HepG2 (cell line): ENCODE measurements around the gene TMPRSS7. TPM values are rescaled to one million over a fixed set of nuclear protein-coding genes. Genes with fewer than 3 reads are reported as not detected.

Experiments used
- ATF6 ChIP-seq: sonication (generic); formaldehyde crosslinking; conservative IDR thresholded peaks from 2 replicates; pipeline ENCODE4 v1.4.0; 2020; ENCODE audit warnings: missing genetic modification reagents
- CENPT ChIP-seq: sonication (generic); formaldehyde crosslinking; IDR thresholded peaks from 2 replicates; pipeline ENCODE4 v1.8.0; 2022; ENCODE audit warnings: low read depth, mild to moderate bottlenecking, moderate library complexity, missing genetic modification reagents
- TRIM22 ChIP-seq: fragments of 450-650 bp; IDR thresholded peaks from 2 replicates; pipeline ENCODE4 v1.6.1; 2017
- ZNF232 ChIP-seq: sonication (generic); formaldehyde crosslinking; IDR thresholded peaks from 2 replicates; pipeline ENCODE4 v1.4.0; 2020; ENCODE audit warnings: missing genetic modification reagents, borderline replicate concordance
- polyA plus RNA-seq, 8 experiments: library from polyadenylated mRNA; depleted of rRNA in 3 of 8; stranded (reverse) in 7 of 8; unstranded in 1 of 8; fragments of >200 nt; fragmentation: Illumina TruSeq in 4 of 8; extraction: Trizol in 4 of 8; gene quantifications; 2 replicates each; pipeline versions ENCODE4 v1.2.1 to v1.2.3, GENCODE V29; 2011 to 2016; ENCODE audit warnings: low read depth in 4 of 8, missing spikeins in 1 of 8, mixed read lengths in 1 of 8; ENCODE audit not compliant: insufficient read depth in 1 of 8
- total RNA-seq, 5 experiments: library from RNA; depleted of rRNA; stranded (reverse); fragments of >200 nt; fragmentation: Illumina TruSeq; extraction: Trizol; gene quantifications; 2 replicates each; pipeline ENCODE4 v1.2.3, GENCODE V29; 2016; ENCODE audit warnings: low read depth in 1 of 5
- TF ChIP-seq, protein P1 (sequence below), 2 experiments: sonication (generic) in 1 of 2; formaldehyde crosslinking in 1 of 2; IDR thresholded peaks; 2 replicates each; pipeline versions ENCODE4 v1.4.0 to v1.6.1; 2018 to 2020; ENCODE audit warnings: missing genetic modification reagents in 2 of 2, borderline replicate concordance in 1 of 2, low read depth in 1 of 2, mild to moderate bottlenecking in 1 of 2, missing biosample characterization in 1 of 2
- TF ChIP-seq, protein P2 (sequence below): sonication (generic); formaldehyde crosslinking; IDR thresholded peaks from 2 replicates; pipeline ENCODE4 v1.4.0; 2020; ENCODE audit warnings: missing genetic modification reagents

The TMPRSS7 gene
- total and polyA plus RNA-seq, 2 of the 13 experiments (the other 11 are each of a cell fraction or from before 2014, with no cell fraction given): not detected

DNA sequence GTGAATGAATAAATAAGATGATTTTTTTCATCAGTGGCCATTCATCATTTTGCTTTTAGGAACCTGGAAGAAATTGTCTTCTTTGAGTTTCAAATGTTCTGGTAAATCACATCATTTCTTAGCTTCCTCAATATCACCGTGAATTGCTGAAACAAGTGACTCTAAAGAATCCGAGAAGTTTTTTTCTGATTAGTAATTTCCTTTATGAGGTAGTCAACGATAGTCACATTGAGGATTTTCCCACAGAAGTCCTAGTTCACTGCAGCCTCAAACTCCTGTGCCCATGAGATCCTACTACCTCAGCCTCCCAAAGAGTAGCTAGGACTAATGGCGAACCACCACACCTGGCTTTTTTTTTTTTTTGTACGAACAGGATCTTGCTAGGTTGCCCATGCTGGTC is 3.6 kb upstream of the TMPRSS7 start (continued):
- TF ChIP-seq, protein P1, sequence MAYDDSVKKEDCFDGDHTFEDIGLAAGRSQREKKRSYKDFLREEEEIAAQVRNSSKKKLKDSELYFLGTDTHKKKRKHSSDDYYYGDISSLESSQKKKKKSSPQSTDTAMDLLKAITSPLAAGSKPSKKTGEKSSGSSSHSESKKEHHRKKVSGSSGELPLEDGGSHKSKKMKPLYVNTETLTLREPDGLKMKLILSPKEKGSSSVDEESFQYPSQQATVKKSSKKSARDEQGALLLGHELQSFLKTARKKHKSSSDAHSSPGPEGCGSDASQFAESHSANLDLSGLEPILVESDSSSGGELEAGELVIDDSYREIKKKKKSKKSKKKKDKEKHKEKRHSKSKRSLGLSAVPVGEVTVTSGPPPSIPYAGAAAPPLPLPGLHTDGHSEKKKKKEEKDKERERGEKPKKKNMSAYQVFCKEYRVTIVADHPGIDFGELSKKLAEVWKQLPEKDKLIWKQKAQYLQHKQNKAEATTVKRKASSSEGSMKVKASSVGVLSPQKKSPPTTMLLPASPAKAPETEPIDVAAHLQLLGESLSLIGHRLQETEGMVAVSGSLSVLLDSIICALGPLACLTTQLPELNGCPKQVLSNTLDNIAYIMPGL (CRISPR knock-in tag; IDR thresholded peaks at IDR 0.05; ENCODE audit: borderline replicate concordance in 1 of 2, low read depth in 1 of 2): no peak
- TF ChIP-seq ZNF232 (CRISPR knock-in tag) (no peak), ATF6 (CRISPR knock-in tag) (no peak), TRIM22 (no peak), CENPT (CRISPR knock-in tag) (no peak)
- TF ChIP-seq, protein P2, sequence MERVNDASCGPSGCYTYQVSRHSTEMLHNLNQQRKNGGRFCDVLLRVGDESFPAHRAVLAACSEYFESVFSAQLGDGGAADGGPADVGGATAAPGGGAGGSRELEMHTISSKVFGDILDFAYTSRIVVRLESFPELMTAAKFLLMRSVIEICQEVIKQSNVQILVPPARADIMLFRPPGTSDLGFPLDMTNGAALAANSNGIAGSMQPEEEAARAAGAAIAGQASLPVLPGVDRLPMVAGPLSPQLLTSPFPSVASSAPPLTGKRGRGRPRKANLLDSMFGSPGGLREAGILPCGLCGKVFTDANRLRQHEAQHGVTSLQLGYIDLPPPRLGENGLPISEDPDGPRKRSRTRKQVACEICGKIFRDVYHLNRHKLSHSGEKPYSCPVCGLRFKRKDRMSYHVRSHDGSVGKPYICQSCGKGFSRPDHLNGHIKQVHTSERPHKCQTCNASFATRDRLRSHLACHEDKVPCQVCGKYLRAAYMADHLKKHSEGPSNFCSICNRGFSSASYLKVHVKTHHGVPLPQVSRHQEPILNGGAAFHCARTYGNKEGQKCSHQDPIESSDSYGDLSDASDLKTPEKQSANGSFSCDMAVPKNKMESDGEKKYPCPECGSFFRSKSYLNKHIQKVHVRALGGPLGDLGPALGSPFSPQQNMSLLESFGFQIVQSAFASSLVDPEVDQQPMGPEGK (CRISPR knock-in tag): no peak
